ENCODE data around the gene CRTC3. TPM values are rescaled to one million over a fixed set of nuclear protein-coding genes. Genes with fewer than 3 reads are reported as not detected.
"Not testable (repeated sequence)": the region's sequence is repeated elsewhere in the genome, so short reads cannot be mapped to it uniquely, and the experiment has no call there.

Gene CRTC3
- total RNA-seq, 1 donor = 58.2 TPM

GRCh38 chr15:90683371-90683770 is 153.6 kb downstream of the CRTC3 start:
- H3K27me3 ChIP-seq (ENCODE audit: insufficient read depth, low read length) = no peaks in the 10 kb centered on the region
- H3K9me3 ChIP-seq (ENCODE audit: low read depth, low read length) = no peaks in the 10 kb centered on the region
- H3K4me1 ChIP-seq (ENCODE audit: insufficient read depth, low read length) = peaks cover 24% of the 10 kb centered on the region
- no peak overlapping the region for H3K4me3 ChIP-seq (ENCODE audit: low read length)

- Histone ChIP-seq H3K4me1 (ENCODE audit: insufficient read depth, low read length) (peaks cover 21% of the 10 kb centered on the region), H3K27me3 (ENCODE audit: insufficient read depth, low read length) (no peaks in the 10 kb centered on the region), H3K9me3 (ENCODE audit: low read depth, low read length) (no peaks in the 10 kb centered on the region), H3K4me3 (ENCODE audit: low read length) (no peak overlapping the region)
Observed at GRCh38 chr15:90683876-90684275, 154.2 kb downstream of the CRTC3 start.

GRCh38 chr15:90684281-90684680 is 154.6 kb downstream of the CRTC3 start:
- Histone ChIP-seq H3K9me3 (ENCODE audit: low read depth, low read length) (no peaks in the 10 kb centered on the region), H3K27me3 (ENCODE audit: insufficient read depth, low read length) (no peaks in the 10 kb centered on the region), H3K4me1 (ENCODE audit: insufficient read depth, low read length) (peaks cover 21% of the 10 kb centered on the region), H3K4me3 (ENCODE audit: low read length) (no peak overlapping the region)

GRCh38 chr15:90685591-90686434 is 156.1 kb downstream of the CRTC3 start:
- Histone ChIP-seq H3K9me3 (ENCODE audit: low read depth, low read length) (no peaks in the 10 kb centered on the region), H3K27me3 (ENCODE audit: insufficient read depth, low read length) (no peaks in the 10 kb centered on the region), H3K4me1 (ENCODE audit: insufficient read depth, low read length) (peaks cover 21% of the 10 kb centered on the region), H3K4me3 (ENCODE audit: low read length) (no peak overlapping the region)

- Histone ChIP-seq H3K4me3 (ENCODE audit: low read length) (no peak overlapping the region), H3K27me3 (ENCODE audit: insufficient read depth, low read length) (no peaks in the 10 kb centered on the region), H3K9me3 (ENCODE audit: low read depth, low read length) (no peaks in the 10 kb centered on the region), H3K4me1 (ENCODE audit: insufficient read depth, low read length) (peaks cover 21% of the 10 kb centered on the region)
Observed at GRCh38 chr15:90686435-90687218, 156.9 kb downstream of the CRTC3 start.

- not testable (repeated sequence) for H3K9me3 ChIP-seq (ENCODE audit: low read depth, low read length); H3K27me3 ChIP-seq (ENCODE audit: insufficient read depth, low read length); H3K4me3 ChIP-seq (ENCODE audit: low read length)
- peaks cover 21% of the 10 kb centered on the region for H3K4me1 ChIP-seq (ENCODE audit: insufficient read depth, low read length)
Observed at GRCh38 chr15:90689326-90689961, 159.7 kb downstream of the CRTC3 start.

- Histone ChIP-seq H3K27me3 (ENCODE audit: insufficient read depth, low read length) (no peaks in the 10 kb centered on the region), H3K4me3 (ENCODE audit: low read length) (no peak overlapping the region), H3K9me3 (ENCODE audit: low read depth, low read length) (no peaks in the 10 kb centered on the region), H3K4me1 (ENCODE audit: insufficient read depth, low read length) (peaks cover 16% of the 10 kb centered on the region)
Observed at GRCh38 chr15:90690585-90690984, 160.9 kb downstream of the CRTC3 start.

GRCh38 chr15:90691369-90691768 is 161.6 kb downstream of the CRTC3 start:
- peaks cover 8% of the 10 kb centered on the region for H3K4me1 ChIP-seq (ENCODE audit: insufficient read depth, low read length)
- no peak overlapping the region for H3K4me3 ChIP-seq (ENCODE audit: low read length)
- no peaks in the 10 kb centered on the region for H3K27me3 ChIP-seq (ENCODE audit: insufficient read depth, low read length)
- H3K9me3 ChIP-seq (ENCODE audit: low read depth, low read length) = no peaks in the 10 kb centered on the region

GRCh38 chr15:90691982-90692773 is 162.5 kb downstream of the CRTC3 start:
- peaks cover under 1% of the 10 kb centered on the region for H3K4me1 ChIP-seq (ENCODE audit: insufficient read depth, low read length)
- H3K27me3 ChIP-seq (ENCODE audit: insufficient read depth, low read length) = no peaks in the 10 kb centered on the region
- H3K9me3 ChIP-seq (ENCODE audit: low read depth, low read length) = no peaks in the 10 kb centered on the region
- no peak overlapping the region for H3K4me3 ChIP-seq (ENCODE audit: low read length)

Other genes with a start within 250 kb of the CRTC3 start
- under 0.01 TPM for gene ZNF774, start 177.6 kb upstream of the CRTC3 start, total RNA-seq
- gene IQGAP1, start 141.7 kb upstream of the CRTC3 start, total RNA-seq = 116 TPM
- gene BLM, start 187.4 kb downstream of the CRTC3 start, total RNA-seq = 5.8 TPM

All from mononuclear cell (primary cell).